ENCODE results near the gene SCNN1A. TPM values are rescaled to one million over a fixed set of nuclear protein-coding genes. Genes with fewer than 3 reads are reported as not detected.

The SCNN1A gene
- total RNA-seq, 4 donors from 2014 or later, result 0.83 to 3.3 (median 1.8) TPM

DNA sequence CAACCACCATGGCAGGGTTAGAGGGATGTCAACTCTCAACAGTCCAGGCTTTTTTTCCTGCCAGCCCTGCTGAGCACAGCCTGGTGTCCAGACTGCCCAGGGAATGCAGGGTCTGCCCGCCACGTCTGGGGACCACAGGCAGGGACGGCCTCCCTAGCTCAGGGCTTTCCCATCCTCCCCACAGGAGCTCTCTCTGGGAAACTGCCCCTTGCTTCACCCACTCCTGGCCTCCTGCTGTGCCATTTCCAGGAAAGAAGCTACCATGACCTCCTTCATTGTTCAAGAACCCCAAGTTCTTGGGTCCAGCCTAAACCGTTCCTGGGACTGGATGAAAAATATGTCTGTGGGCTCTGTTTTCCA lies 4.8 kb downstream of the SCNN1A start:
- H3K4me1 ChIP-seq, result peaks cover 0 to 31% (median 20%) of the 10 kb centered on the region in 4 donors
- no peak for TF ChIP-seq POLR2A (IDR thresholded peaks at IDR 0.05; ENCODE audit: low read depth)
- TF ChIP-seq POLR2AphosphoS5 (IDR thresholded peaks at IDR 0.05), result no peak
- no peak for TF ChIP-seq EP300 (IDR thresholded peaks at IDR 0.05)
- TF ChIP-seq, protein P1, sequence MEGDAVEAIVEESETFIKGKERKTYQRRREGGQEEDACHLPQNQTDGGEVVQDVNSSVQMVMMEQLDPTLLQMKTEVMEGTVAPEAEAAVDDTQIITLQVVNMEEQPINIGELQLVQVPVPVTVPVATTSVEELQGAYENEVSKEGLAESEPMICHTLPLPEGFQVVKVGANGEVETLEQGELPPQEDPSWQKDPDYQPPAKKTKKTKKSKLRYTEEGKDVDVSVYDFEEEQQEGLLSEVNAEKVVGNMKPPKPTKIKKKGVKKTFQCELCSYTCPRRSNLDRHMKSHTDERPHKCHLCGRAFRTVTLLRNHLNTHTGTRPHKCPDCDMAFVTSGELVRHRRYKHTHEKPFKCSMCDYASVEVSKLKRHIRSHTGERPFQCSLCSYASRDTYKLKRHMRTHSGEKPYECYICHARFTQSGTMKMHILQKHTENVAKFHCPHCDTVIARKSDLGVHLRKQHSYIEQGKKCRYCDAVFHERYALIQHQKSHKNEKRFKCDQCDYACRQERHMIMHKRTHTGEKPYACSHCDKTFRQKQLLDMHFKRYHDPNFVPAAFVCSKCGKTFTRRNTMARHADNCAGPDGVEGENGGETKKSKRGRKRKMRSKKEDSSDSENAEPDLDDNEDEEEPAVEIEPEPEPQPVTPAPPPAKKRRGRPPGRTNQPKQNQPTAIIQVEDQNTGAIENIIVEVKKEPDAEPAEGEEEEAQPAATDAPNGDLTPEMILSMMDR (IDR thresholded peaks at IDR 0.05), result no peak
- H3K9me3 ChIP-seq, result no peaks in the 10 kb centered on the region
- H3K36me3 ChIP-seq, result no peaks in the 10 kb centered on the region
- no peak for DNase-seq (ENCODE audit: extremely low spot score)
- intact Hi-C loops (cut with DNase I), result no loop called here
- peak overlapping the region in 1 of 4 donors; percentile 13 for H3K27ac ChIP-seq (replicated peaks in 1 of 4)
- H3K4me3 ChIP-seq, result no peak overlapping the region
- no peaks in the 10 kb centered on the region for H3K27me3 ChIP-seq
- WGBS, result 91% methylated on average over 4 of the region's 4 CpGs

DNA sequence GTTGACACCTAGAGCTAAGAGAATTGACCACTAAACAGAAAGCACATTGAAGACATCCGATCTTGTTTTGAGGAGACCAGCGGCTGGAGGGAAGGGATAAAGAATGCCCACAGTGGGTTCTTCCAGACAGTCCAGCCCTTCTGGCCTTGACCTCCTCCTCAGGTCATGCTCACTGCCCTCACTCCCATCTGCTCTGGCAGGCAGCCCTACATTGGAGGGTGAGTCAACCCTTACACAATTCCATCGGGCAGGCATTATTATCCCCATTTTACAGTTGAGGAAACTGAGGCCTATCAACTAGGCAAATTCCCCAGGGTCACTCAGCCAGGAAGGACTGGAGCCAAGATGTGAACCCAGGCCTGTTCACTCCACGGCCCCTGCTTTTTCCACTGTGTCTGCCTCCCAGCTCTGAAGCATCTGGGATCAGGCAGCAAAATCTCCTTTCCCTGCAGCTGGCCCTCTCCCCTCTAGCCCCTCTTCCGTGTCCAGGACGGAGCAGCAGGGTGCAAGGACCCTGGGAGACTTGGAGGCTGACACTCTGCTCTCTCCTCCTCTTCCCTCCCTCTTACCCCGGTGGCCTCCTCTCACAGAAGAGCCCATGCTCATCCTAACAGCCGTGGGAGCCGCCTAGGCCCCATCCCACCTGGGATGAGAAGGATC lies 5.3 kb downstream of the SCNN1A start:
- WGBS, result 95% methylated on average over 9 of the region's 9 CpGs
- H3K4me1 ChIP-seq, result peaks cover 0 to 26% (median 15%) of the 10 kb centered on the region in 4 donors
- no peak overlapping the region for H3K4me3 ChIP-seq
- peak overlapping the region in 1 of 4 donors; percentile 13 for H3K27ac ChIP-seq (replicated peaks in 1 of 4)
- no peaks in the 10 kb centered on the region for H3K27me3 ChIP-seq
- TF ChIP-seq, protein P1 (IDR thresholded peaks at IDR 0.05), result no peak
- no peak for TF ChIP-seq EP300 (IDR thresholded peaks at IDR 0.05)
- TF ChIP-seq POLR2AphosphoS5 (IDR thresholded peaks at IDR 0.05), result no peak
- no peak for TF ChIP-seq POLR2A (IDR thresholded peaks at IDR 0.05; ENCODE audit: low read depth)
- H3K9me3 ChIP-seq, result no peaks in the 10 kb centered on the region
- H3K36me3 ChIP-seq, result no peaks in the 10 kb centered on the region
- intact Hi-C loops (cut with DNase I), result loop anchor here (5.0 kb wide), 1 partner anchor 43 kb away; no protein-coding TSS in a partner anchor
- DNase-seq (ENCODE audit: extremely low spot score), result no peak

DNA sequence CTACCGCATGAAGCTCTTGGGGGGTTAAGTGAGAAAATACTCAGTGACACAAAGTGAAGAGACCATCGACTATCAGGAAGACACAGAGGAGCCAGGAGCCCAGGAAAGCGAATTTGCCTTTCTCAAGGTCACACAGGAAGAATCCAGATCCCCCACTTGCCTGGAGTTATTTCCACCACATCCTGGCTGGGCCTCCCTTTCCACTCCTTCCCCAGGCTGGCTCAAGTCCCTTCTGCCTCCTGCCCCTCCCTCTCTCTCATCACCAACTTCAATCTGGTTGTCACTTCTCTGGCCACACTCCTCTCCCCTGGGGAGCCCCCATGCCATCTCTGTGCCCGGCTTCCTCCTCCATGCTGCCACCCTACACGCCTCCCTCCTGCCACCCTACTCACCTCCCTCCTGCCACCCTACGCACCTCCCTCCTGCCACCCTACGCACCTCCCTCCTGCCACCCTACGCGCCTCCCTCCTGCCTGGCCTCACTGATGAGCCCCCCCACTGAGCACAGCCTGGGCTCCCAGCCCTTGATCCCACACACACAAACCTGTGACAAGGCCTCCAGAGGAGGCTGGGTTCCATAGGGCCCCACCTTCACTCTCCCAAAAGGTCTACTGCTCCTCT lies 6.3 kb downstream of the SCNN1A start:
- no peak for DNase-seq (ENCODE audit: extremely low spot score)
- Histone ChIP-seq H3K4me3 (no peak overlapping the region), H3K4me1 (peaks cover 2 to 30% (median 18%) of the 10 kb centered on the region in 4 donors), H3K36me3 (no peaks in the 10 kb centered on the region), H3K9me3 (no peaks in the 10 kb centered on the region), H3K27me3 (no peaks in the 10 kb centered on the region), H3K27ac (replicated peaks in 1 of 4) (peak overlapping the region in 1 of 4 donors; percentile 3)
- intact Hi-C loops (cut with DNase I), result loop anchor here (5.0 kb wide), 1 partner anchor 42 kb away; no protein-coding TSS in a partner anchor
- 93% methylated on average over 9 of the region's 9 CpGs for WGBS
- TF ChIP-seq POLR2AphosphoS5 (IDR thresholded peaks at IDR 0.05) (no peak), POLR2A (IDR thresholded peaks at IDR 0.05; ENCODE audit: low read depth) (no peak), EP300 (IDR thresholded peaks at IDR 0.05) (no peak)
- TF ChIP-seq, protein P1 (IDR thresholded peaks at IDR 0.05), result no peak

DNA sequence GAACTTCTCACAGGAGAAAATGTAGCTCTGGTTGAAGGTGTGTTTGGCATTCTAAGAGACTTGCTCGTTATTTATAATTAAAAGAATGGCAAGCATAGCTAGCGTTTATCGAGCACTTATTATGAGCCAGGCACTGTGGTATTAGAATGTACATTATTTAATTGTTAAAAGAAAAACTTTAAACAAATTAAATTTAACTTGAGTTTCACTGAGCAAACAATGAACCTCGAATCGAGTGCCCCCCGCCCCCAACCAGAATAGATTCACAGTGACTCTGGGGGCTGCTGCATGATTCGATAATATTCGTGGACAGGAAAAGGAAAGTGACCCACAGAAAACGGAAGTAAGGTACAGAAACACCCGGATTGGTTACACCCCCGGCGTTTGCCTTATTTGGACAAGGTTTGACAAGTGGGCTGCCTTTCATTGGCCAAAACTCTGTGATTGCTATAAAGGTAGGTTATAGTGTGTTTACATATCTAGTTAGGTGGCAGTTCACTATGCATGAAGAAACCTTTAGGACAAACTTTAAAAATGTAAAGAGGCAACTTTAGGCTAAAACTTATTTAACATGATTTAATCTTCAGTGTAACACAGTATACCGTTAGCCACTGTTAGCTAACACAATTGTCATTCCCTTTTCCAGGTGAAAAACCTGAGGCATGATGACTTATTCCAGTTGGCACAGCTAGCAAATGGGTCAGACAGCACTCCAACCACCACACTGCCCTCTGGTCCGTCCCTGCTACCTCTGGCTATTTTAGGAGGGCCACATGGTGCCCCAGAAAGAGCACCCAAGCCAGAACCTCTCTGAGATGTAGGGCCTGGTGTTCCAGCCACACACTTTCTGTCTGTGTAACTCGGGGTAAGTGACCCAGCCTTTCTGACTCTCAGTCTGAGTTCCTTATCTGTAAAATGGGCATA lies 7.1 kb downstream of the SCNN1A start:
- H3K27ac ChIP-seq (replicated peaks in 1 of 4), result peak overlapping the region in 1 of 4 donors; percentile 3
- peaks cover 10 to 37% (median 26%) of the 10 kb centered on the region in 4 donors for H3K4me1 ChIP-seq
- H3K36me3 ChIP-seq, result no peaks in the 10 kb centered on the region
- H3K4me3 ChIP-seq, result no peak overlapping the region
- no peak for DNase-seq (ENCODE audit: extremely low spot score)
- intact Hi-C loops (cut with DNase I), result loop anchor here (5.0 kb wide), 1 partner anchor 41 kb away; no protein-coding TSS in a partner anchor
- no peaks in the 10 kb centered on the region for H3K27me3 ChIP-seq
- H3K9me3 ChIP-seq, result no peaks in the 10 kb centered on the region
- TF ChIP-seq EP300 (IDR thresholded peaks at IDR 0.05) (no peak), POLR2AphosphoS5 (IDR thresholded peaks at IDR 0.05) (no peak), POLR2A (IDR thresholded peaks at IDR 0.05; ENCODE audit: low read depth) (no peak)
- TF ChIP-seq, protein P1 (IDR thresholded peaks at IDR 0.05), result no peak
- 67% methylated on average over 15 of the region's 15 CpGs for WGBS

All from esophagus muscularis mucosa (tissue), 4 donors.